Measurements from ENCODE around the gene TMEM117. TPM values are rescaled to one million over a fixed set of nuclear protein-coding genes. Genes with fewer than 3 reads are reported as not detected.

The TMEM117 gene
- total RNA-seq, 6 experiments from 2014 or later: 5.5 to 8.8 (median 7.0) TPM

GRCh38 chr12:44101475-44101874 is 265.6 kb downstream of the TMEM117 start:
- no peaks in the 10 kb centered on the region for H3K36me3 Mint-ChIP-seq (ENCODE audit: low read depth)
- no peak overlapping the region for H3K27ac Mint-ChIP-seq
- no peak overlapping the region for H3K4me3 Mint-ChIP-seq
- DNase-seq: no peak
- no peaks in the 10 kb centered on the region for H3K4me1 Mint-ChIP-seq (ENCODE audit: low read depth)
- H3K27me3 Mint-ChIP-seq (ENCODE audit: insufficient read depth): no peaks in the 10 kb centered on the region; the same call in 1 of the 2 replicates
- TF ChIP-seq CTCF (IDR thresholded peaks at IDR 0.05): no peak
- H3K9me3 Mint-ChIP-seq: no peaks in the 10 kb centered on the region

GRCh38 chr12:44114906-44115305 is 279.0 kb downstream of the TMEM117 start:
- H3K4me3 Mint-ChIP-seq: no peak overlapping the region
- DNase-seq: no peak
- H3K27ac Mint-ChIP-seq: no peak overlapping the region
- no peaks in the 10 kb centered on the region for H3K4me1 Mint-ChIP-seq (ENCODE audit: low read depth)
- H3K36me3 Mint-ChIP-seq (ENCODE audit: low read depth): no peaks in the 10 kb centered on the region
- peaks cover 9% of the 10 kb centered on the region for H3K9me3 Mint-ChIP-seq
- no peak for TF ChIP-seq CTCF (IDR thresholded peaks at IDR 0.05)
- H3K27me3 Mint-ChIP-seq (ENCODE audit: insufficient read depth): no peaks in the 10 kb centered on the region; the same call in 1 of the 2 replicates

- no peak for TF ChIP-seq CTCF (IDR thresholded peaks at IDR 0.05)
- peaks cover 17% of the 10 kb centered on the region for H3K9me3 Mint-ChIP-seq
- no peaks in the 10 kb centered on the region; the same call in 1 of the 2 replicates for H3K27me3 Mint-ChIP-seq (ENCODE audit: insufficient read depth)
- no peak overlapping the region for H3K4me3 Mint-ChIP-seq
- H3K27ac Mint-ChIP-seq: no peak overlapping the region
- H3K36me3 Mint-ChIP-seq (ENCODE audit: low read depth): no peaks in the 10 kb centered on the region
- no peaks in the 10 kb centered on the region for H3K4me1 Mint-ChIP-seq (ENCODE audit: low read depth)
- no peak for DNase-seq
These were observed 281.5 kb downstream of the TMEM117 start for GRCh38 chr12:44117337-44117736.

GRCh38 chr12:44118946-44119345 is 283.1 kb downstream of the TMEM117 start:
- TF ChIP-seq CTCF (IDR thresholded peaks at IDR 0.05): no peak
- Mint-ChIP-seq H3K36me3 (ENCODE audit: low read depth) (no peaks in the 10 kb centered on the region), H3K27ac (no peak overlapping the region), H3K9me3 (peaks cover 25% of the 10 kb centered on the region), H3K27me3 (ENCODE audit: insufficient read depth) (no peaks in the 10 kb centered on the region; the same call in 1 of the 2 replicates), H3K4me3 (no peak overlapping the region), H3K4me1 (ENCODE audit: low read depth) (no peaks in the 10 kb centered on the region)
- DNase-seq: no peak

- Mint-ChIP-seq H3K4me3 (no peak overlapping the region), H3K9me3 (peaks cover 13% of the 10 kb centered on the region), H3K36me3 (ENCODE audit: low read depth) (no peaks in the 10 kb centered on the region), H3K4me1 (ENCODE audit: low read depth) (no peaks in the 10 kb centered on the region), H3K27ac (no peak overlapping the region), H3K27me3 (ENCODE audit: insufficient read depth) (no peaks in the 10 kb centered on the region)
- no peak for DNase-seq
- TF ChIP-seq CTCF (IDR thresholded peaks at IDR 0.05): no peak
These were observed 290.9 kb downstream of the TMEM117 start for GRCh38 chr12:44126806-44127205.

Measured in HFFc6 (cell line).